GM18867 (cell line): ENCODE measurements around the gene CEMIP2.

Experiments used
- ATAC-seq: cut with Tn5 transposase; IDR thresholded peaks from one replicate; pipeline ENCODE4 v1.9.1; 2021; ENCODE audit warnings: mild to moderate bottlenecking, moderate library complexity; ENCODE audit not compliant: unreplicated experiment

CEMIP2 gene

DNA sequence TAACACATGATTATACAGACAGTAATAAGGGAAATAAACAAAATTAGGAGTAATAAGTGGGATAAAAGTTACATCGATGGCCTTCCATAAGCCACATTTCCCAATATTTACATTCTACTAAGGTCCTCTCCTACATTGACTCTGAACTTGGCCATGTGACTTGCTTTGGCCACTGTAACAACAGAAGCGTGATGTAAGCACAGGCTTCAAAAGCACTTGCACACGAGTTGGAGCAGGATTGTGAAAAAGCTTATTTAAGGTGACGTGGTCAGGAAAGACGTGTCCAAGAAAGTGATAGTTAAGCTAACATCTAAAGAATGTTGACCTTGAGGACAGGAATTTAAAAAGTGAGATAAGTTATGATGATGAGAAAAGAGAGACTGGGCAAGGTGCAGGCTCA, 9.8 kb upstream of the CEMIP2 start:
- no peak for ATAC-seq

GRCh38 chr9:71774920-71775319, 6.6 kb upstream of the CEMIP2 start:
- peak; percentile 87 for ATAC-seq

GRCh38 chr9:71772726-71773125, 4.4 kb upstream of the CEMIP2 start:
- no peak for ATAC-seq

DNA sequence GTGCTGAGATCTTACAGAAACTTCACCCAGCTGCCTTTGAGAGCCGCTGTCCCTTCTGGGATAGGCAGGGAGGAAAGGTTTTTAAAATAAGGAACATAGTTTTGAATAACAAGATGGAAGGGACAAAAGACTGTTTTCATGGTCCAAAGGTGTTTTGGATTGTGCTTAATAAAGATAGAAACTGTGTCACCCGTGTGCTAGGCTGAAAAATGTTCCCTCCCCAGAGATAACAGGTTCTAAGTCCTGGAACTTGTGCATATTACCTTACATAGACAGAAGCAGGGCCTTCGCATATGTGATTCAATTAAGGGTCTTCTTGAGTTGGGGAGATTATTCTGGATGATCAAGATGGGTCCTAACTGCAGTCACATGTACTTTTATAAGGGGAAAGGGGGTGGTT, 1.9 kb upstream of the CEMIP2 start:
- ATAC-seq, result no peak

DNA sequence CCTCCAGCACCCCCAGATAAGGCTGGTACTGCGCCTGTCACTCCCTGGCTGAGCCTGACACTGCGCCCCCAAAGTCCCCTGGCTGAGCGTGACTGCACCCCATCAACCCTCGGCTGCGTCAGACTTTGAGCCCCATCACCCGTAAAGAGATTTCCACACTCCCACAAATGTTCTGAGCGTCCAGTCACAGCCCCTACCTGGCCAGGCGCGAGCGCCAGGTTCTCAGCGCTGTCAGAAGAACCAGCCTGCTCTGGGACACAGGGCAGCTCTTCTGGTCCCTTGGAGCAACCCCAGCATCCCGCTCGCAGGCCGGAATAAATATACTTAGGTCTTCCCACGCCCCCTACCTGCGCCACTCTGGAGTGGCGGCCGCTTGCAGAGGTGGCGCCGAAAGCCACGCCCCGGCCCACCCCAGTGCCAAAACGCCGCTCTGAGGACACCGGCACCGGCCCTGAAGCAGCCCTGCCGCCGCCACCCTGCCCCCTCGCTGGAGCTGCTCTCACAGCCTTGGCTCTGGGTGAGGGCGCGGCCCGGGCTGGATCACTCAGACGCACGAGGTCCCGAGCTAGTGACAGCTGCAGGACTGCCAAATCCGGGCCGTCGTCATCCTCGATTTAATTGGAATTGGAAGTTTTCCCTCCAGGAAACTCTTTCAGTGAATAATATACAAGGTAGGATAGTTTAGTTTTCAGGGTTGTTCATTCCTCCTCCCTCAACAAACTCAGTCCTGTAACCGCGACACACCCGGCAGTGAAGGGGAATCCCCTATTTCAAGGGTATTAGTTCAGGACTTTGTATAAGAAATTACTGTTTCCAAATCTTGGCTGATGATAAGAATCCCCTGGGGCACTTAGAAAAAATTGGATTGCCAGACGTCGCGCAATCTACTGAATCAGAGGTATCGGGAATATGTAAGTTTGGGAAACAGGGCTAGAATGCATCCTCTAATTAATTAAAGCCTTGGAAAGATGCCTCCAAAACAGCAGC, 1.2 kb upstream of the CEMIP2 start:
- peak; percentile 51 for ATAC-seq

DNA sequence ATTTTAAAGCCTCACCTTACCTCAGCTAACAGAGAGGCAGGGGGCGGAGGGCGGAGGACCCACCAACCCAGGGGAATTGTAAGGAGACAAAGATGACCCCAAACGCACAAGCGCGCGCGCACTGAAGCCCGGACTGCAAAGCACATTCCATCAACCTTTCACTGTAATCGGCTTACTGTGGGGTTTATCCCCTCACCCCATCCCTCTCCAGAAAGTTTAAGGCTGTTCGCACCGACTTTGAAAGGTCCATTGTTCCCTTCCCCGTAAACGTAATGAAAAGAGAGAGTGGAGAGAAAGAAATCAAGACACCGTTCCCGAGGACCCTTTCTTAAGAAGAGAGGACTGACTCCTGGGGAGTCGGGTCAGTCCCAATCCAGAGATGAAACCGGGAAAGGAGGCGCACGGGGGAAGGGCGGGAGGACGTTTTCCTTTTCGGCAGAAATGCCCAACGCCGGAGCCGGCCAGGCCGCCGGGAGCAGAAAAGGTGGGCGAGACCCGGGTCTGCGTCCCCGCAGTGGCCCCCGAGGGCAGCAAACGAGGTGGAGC, 464 bp downstream of the CEMIP2 start:
- ATAC-seq, result no peak

GRCh38 chr9:71767163-71767775, 1.0 kb downstream of the CEMIP2 start:
- ATAC-seq, result no peak

DNA sequence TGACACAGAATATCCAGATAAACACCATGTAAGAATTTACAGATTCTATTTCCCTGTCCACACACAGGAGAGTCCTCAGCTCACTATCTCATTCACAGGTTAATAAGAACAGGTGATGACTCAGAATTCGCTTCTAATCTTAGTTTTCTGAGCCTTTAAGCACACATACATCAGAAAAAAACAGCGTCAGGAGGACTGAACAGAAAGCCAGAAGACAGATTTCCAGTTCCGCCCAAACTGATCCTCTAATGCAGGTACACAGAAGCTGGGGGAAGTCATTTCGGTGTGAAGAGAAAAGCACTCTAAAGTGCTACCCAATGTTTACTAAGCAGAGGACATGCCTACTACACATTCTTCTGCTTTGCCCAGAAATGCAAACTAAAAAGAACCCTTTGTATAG, 1.6 kb downstream of the CEMIP2 start:
- ATAC-seq, result no peak

- no peak for ATAC-seq
These were observed 2.6 kb downstream of the CEMIP2 start for GRCh38 chr9:71765693-71766092.

DNA sequence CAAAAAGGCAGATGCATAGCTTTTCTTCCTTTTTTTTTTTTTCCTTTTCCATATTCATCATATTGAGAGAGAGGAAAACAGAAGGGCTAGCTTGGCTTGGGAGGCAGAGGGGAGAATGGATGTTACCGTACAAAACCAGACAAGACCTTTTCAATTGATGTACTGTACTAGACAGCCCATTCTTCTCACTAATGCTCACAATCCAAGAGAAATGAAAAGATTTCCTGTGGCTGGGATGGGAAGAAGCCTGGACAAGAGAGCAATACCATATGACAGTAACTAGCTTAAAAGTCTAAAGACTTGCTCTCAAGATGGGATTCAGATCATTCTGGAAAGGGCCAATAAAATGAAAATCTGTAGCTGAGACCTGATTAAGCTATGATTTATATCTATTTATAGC, 3.4 kb downstream of the CEMIP2 start:
- ATAC-seq, result no peak

- ATAC-seq, result no peak
These were observed 3.9 kb downstream of the CEMIP2 start for GRCh38 chr9:71764463-71764862.

GRCh38 chr9:71763832-71764231, 4.5 kb downstream of the CEMIP2 start:
- no peak for ATAC-seq

GRCh38 chr9:71762900-71763653, 5.2 kb downstream of the CEMIP2 start:
- ATAC-seq, result no peak

GRCh38 chr9:71761938-71762353, 6.4 kb downstream of the CEMIP2 start:
- ATAC-seq, result no peak

- ATAC-seq, result no peak
These were observed 7.4 kb downstream of the CEMIP2 start for GRCh38 chr9:71760901-71761300.

DNA sequence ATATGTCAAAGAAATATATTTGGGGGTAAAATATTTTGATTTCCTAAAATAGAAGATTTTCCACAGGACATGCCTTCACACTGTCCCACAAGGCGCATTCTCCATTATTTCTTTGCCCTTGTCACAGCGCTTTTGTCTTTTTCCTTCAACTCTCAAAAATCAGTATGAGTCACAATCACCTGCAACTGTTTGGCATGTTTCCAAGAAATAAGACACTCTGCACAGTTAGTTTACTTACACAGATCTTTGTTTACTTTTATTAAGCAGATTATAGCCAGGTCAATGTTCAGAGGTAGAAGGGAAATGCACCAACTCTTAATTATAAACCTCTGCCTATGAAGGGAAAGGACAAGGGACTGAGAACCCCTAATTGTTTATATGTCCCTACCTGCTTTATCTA, 9.5 kb downstream of the CEMIP2 start:
- ATAC-seq, result no peak

DNA sequence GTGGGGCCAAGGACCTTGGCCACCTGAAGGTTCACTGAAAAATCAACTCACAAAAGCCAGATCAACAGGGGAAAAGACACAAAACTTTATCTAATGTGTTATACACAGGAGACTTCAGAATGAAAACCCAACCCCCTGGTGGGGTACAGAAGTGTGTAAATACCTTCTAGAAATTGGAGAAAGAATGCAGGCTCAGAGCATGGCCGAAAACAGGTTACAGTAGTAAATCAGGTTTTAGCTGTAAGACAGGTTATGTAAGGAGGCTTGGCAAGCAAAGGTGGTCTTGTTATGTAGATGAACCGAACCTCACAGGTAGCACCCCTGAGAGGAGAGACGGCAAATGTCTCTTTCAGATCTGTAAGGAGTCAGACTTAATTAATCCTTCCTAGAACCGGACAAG, 10.0 kb downstream of the CEMIP2 start:
- no peak for ATAC-seq

- ATAC-seq, result no peak
These were observed 11.6 kb downstream of the CEMIP2 start for GRCh38 chr9:71756753-71757152.

DNA sequence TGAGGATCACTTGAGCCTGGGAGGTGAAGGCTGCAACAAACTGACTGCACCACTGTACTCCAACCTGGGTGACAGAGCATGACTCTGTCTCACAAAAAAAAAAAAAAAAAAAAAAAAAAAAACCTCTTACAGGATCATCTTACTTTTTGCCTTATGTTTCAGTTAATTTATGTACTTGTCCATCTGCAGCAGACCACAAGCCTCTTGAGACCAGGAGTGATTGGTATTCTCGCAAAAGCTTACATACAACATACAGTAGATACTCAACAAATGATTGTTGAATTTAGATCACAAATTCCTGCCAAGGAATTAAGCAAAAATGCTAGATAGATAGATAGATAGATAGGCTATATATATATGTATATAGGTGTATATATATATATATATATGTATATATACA, 12.4 kb downstream of the CEMIP2 start:
- ATAC-seq, result no peak

DNA sequence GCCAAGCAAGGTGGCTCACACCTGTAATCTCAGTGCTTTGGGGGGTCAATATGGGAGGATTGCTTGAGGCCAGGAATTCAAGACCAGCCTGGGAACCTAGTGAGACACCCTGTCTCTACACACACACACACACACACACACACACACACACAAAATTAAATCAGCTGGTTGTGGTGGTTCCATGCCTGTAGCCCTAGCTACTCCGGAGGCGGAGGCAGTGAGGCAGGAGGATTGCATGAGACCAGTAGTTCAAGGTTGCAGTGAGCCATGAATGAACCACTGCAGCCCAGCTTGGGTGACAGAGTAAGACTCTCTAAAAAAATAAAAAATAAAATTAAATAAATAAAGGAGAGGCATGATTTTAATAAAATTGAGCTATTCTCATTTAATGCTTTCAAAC, 13.1 kb downstream of the CEMIP2 start:
- ATAC-seq, result no peak

- ATAC-seq, result no peak
These were observed 14.2 kb downstream of the CEMIP2 start for GRCh38 chr9:71754151-71754550.
